Panc1 (cell line): ENCODE measurements around the gene EHMT2. TPM values are rescaled to one million over a fixed set of nuclear protein-coding genes. Genes with fewer than 3 reads are reported as not detected.

ENCODE experiments used
- ATAC-seq: fragments of 200-7000 bp; cut with Tn5 transposase; 2 replicates; pipeline ENCODE4 v1.9.1; 2020; ENCODE audit warnings: mild to moderate bottlenecking, moderate library complexity
- BruUV-seq: library from RNA; stranded (reverse); fragments of 400-500 nt; replicated peaks from 2 replicates; lab custom pipeline; 2021; lab: Mats Ljungman, UMichigan
- CTCF ChIA-PET: fragments of 300-600 bp; sonication (Branson Sonifier 250); formaldehyde crosslinking; loops from one replicate; lab custom pipeline; 2022; ENCODE audit warnings: antibody characterized with exemption; lab: Charles Lee
- POLR2A ChIA-PET: fragments of 300-600 bp; sonication (Branson Sonifier 250); formaldehyde crosslinking; loops from one replicate; lab custom pipeline; 2022; ENCODE audit warnings: antibody characterized with exemption; lab: Charles Lee
- DNase-seq: peaks from one replicate; pipeline ENCODE4 v3.0.0-alpha.2; 2010; ENCODE audit warnings: low read depth, low spot score
- H3K27ac ChIP-seq: 2 replicates; pipeline ENCODE4 v1.5.1; 2011; ENCODE audit warnings: mild to moderate bottlenecking, low read length, inconsistent platforms
- H3K27me3 ChIP-seq: fragments of 200-500 bp; sonication (Bioruptor generic); 2 replicates; pipeline ENCODE4 v1.6.0; 2014; ENCODE audit warnings: low read length, inconsistent platforms; ENCODE audit not compliant: control insufficient read depth, insufficient read depth
- H3K36me3 ChIP-seq: fragments of 200-500 bp; sonication (Bioruptor generic); 2 replicates; pipeline ENCODE4 v1.5.1; 2014; ENCODE audit warnings: inconsistent platforms, mild to moderate bottlenecking, low read length, moderate library complexity; ENCODE audit not compliant: control insufficient read depth, insufficient read depth
- H3K4me1 ChIP-seq: 2 replicates; pipeline ENCODE4 v1.5.1; 2011; ENCODE audit warnings: inconsistent platforms, mild to moderate bottlenecking, low read length, moderate library complexity; ENCODE audit not compliant: control insufficient read depth, insufficient read depth
- H3K4me3 ChIP-seq, 2 experiments: 2 replicates each; pipeline ENCODE4 v1.5.1; 2011 to 2012; ENCODE audit warnings: low read depth in 2 of 2, low read length in 2 of 2, mild to moderate bottlenecking in 2 of 2, inconsistent platforms in 1 of 2, moderate library complexity in 1 of 2
- H3K9me3 ChIP-seq: fragments of 200-500 bp; sonication (Bioruptor generic); 2 replicates; pipeline ENCODE4 v1.5.1; 2014; ENCODE audit warnings: low read depth, mild to moderate bottlenecking, inconsistent platforms, low read length, moderate library complexity; ENCODE audit not compliant: control insufficient read depth, insufficient read depth
- CTCF ChIP-seq: fragments of 450-650 bp; IDR thresholded peaks from 2 replicates; pipeline ENCODE4 v1.5.1; 2017; ENCODE audit warnings: mild to moderate bottlenecking
- POLR2AphosphoS5 ChIP-seq: IDR thresholded peaks from 2 replicates; pipeline ENCODE4 v1.6.1; 2012; ENCODE audit warnings: mild to moderate bottlenecking, low read depth, low read length, moderate library complexity
- REST ChIP-seq, 2 experiments: IDR thresholded peaks; 2 replicates each; pipeline ENCODE4 v1.6.1; 2011 to 2012; ENCODE audit warnings: low read depth in 2 of 2, control low read depth in 1 of 2, low read length in 1 of 2, mild to moderate bottlenecking in 1 of 2, moderate library complexity in 1 of 2; ENCODE audit not compliant: insufficient read depth in 1 of 2
- SIN3A ChIP-seq: IDR thresholded peaks from 2 replicates; pipeline ENCODE4 v1.6.1; 2012; ENCODE audit warnings: low read depth, mild to moderate bottlenecking, low read length, moderate library complexity, borderline replicate concordance; ENCODE audit not compliant: insufficient read depth
- TCF7L2 ChIP-seq: IDR thresholded peaks from 2 replicates; pipeline ENCODE4 v1.6.1; 2011; ENCODE audit warnings: mild to moderate bottlenecking, low read depth, low read length, inconsistent platforms
- in situ Hi-C: cut with HindIII; loops from 2 replicates; pipeline ENCODE4 v1.10.0; 2016; ENCODE audit warnings: low sequenced_read_pairs, low pct_unique_long_range_greater_than_20kb
- intact Hi-C: fragments of 100-400 bp; cut with micrococcal nuclease; formaldehyde crosslinking; loops from one replicate; pipeline ENCODE4 v1.10.0; 2022; ENCODE audit not compliant: unreplicated experiment
- total RNA-seq: library from RNA; stranded (reverse); gene quantifications from one replicate; pipeline ENCODE4 v1.2.1, GENCODE V29; 2021; ENCODE audit not compliant: unreplicated experiment

Gene EHMT2
- total RNA-seq, 1 experiment from 2014 or later, result 60.4 TPM

DNA sequence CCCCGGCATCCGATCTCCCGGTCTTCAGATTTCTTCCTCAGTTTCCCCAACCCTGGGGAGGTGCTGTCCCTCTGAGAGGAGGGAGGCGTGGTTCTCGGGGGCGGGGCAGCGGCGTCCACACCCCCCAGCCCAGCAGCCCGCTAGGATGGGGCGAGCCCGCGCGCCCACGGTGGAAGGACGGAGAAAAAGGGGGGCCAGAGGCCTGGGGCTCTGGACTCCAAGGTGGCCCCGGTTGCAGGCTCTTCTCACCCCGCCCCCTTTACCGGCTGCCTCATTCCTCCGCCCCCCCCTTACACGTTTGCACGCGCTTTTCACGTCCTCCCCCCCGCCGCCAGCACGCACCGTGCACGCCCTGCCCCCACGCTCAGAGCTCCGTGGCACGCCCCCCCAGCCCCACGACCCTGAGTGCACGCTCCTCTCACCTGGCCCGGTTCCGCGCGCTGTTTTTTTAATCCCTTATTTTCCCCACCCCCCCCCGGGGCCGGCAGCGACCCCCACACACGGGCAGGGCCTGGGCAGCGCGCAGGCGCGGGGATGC is 4.0 kb upstream of the EHMT2 start:
- DNase-seq (no peak), ATAC-seq (peak; percentile 42)
- Histone ChIP-seq H3K4me1 (peaks cover 20% of the 10 kb centered on the region), H3K27me3 (no peaks in the 10 kb centered on the region), H3K27ac (peak overlapping the region; percentile 75), H3K4me3 (peak overlapping the region; percentile 54 to 70), H3K9me3 (no peaks in the 10 kb centered on the region), H3K36me3 (no peaks in the 10 kb centered on the region; the same call in 1 of the 2 replicates)
- intact Hi-C loops (no loop called here), in situ Hi-C loops (no loop called here)
- CTCF ChIA-PET, result no interaction called here
- POLR2A ChIA-PET, result no interaction called here
- no peak for TF ChIP-seq REST (IDR thresholded peaks at IDR 0.05; ENCODE audit: insufficient read depth in 1 of 2, low read depth in 2 of 2, low read length in 1 of 2)
- no peak for TF ChIP-seq CTCF
- no peak for TF ChIP-seq SIN3A
- no peak for TF ChIP-seq POLR2AphosphoS5
- TF ChIP-seq TCF7L2, result no peak
- BruUV-seq, result no TSS peak

GRCh38 chr6:31900917-31901414 is 3.5 kb upstream of the EHMT2 start:
- Histone ChIP-seq H3K4me1 (peaks cover 23% of the 10 kb centered on the region), H3K27ac (peak overlapping the region; percentile 75), H3K36me3 (no peaks in the 10 kb centered on the region; the same call in 1 of the 2 replicates), H3K4me3 (peak overlapping the region; percentile 54 to 70), H3K27me3 (no peaks in the 10 kb centered on the region), H3K9me3 (no peaks in the 10 kb centered on the region)
- intact Hi-C loops, result no loop called here
- no peak; the same call in 1 of the 2 replicates for ATAC-seq
- no TSS peak for BruUV-seq
- ChIA-PET POLR2A (no interaction called here), CTCF (no interaction called here)
- TF ChIP-seq SIN3A (no peak), TCF7L2 (no peak), CTCF (no peak), REST (IDR thresholded peaks at IDR 0.05; ENCODE audit: insufficient read depth in 1 of 2, low read depth in 2 of 2, low read length in 1 of 2) (no peak)
- in situ Hi-C loops, result no loop called here
- DNase-seq, result no peak
